DOHH2 (cell line): Measurements from ENCODE around the gene BLOC1S5.

ENCODE experiments used
- CTCF ChIP-seq: fragments of 200-600 bp; sonication (generic); IDR thresholded peaks from one replicate; pipeline ENCODE4 v1.5.1; 2014; ENCODE audit warnings: antibody characterized with exemption, mild to moderate bottlenecking, low read depth, low read length; ENCODE audit not compliant: poor library complexity, severe bottlenecking
- EZH2phosphoT487 ChIP-seq: fragments of 200-600 bp; sonication (generic); IDR thresholded peaks from 2 replicates; pipeline ENCODE4 v1.6.1; 2017; ENCODE audit warnings: borderline replicate concordance, mild to moderate bottlenecking, antibody characterized with exemption, low read length, moderate library complexity, mixed read lengths

GRCh38 chr6:8006208-8006607, 58.0 kb downstream of the BLOC1S5 start:
- TF ChIP-seq CTCF (peak; percentile 27), EZH2phosphoT487 (no peak)
